Stimulated activated naive CD4-positive, alpha-beta T cell (primary cell): ENCODE results near the gene CCT8.

Experiments used
- DNase-seq, 6 experiments: peaks; one replicate each; lab custom pipeline; 2025; lab: John Stamatoyannopoulos, UW

The CCT8 gene

GRCh38 chr21:29073222-29074006 lies at the start of gene CCT8:
CCT8 (minus strand) TSS chr21:29073648; CDS start chr21:29073590, 58 bp downstream.
- peak; percentile 92 to 98 (median 97) for DNase-seq

DNA sequence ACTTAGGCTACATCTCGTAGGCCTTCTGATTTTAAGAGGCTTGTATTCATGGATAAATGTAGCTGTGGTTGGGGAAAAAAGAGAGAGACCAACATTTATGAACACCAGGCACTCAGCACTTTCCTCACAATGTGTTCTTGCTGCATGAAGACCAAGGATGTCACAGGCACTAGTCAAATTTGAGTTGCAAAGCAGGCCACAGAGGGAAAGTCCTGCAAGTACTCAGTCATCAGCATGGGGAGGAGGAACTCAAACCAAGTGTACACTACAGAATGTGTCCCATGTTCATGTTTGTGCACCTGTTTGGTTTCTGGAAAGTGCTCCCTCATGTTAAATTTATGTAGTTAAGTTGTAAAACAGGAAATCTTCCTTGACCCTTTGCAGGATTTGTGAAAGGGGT lies 48.3 kb upstream of the CCT8 start:
- DNase-seq, result no peak

- DNase-seq, result no peak
Observed at GRCh38 chr21:29117372-29117955, 44.0 kb upstream of the CCT8 start.

GRCh38 chr21:29115899-29116298 lies 42.5 kb upstream of the CCT8 start:
- no peak for DNase-seq

GRCh38 chr21:29114765-29115500 lies 41.5 kb upstream of the CCT8 start:
- no peak for DNase-seq

DNA sequence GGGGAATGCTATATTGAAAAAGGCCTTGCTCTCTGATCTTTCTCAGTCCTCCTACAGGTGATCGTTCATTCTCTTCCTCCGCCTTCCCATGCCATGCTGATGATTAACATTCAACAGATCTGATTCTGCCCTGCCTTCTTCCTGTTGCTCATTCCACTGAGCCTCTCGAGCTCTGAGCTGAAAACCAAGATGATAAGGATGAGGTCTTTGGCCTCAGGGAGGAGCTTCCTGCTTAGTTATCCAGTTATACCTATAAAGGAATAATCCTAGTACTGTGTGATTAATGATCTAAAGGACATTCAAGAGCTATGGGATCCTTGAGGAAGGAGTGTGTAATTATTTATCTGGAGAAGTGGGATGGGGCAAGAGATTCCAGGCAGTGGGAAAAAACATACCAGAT lies 31.8 kb upstream of the CCT8 start:
- no peak for DNase-seq

GRCh38 chr21:29104239-29104708 lies 30.8 kb upstream of the CCT8 start:
- no peak for DNase-seq

DNA sequence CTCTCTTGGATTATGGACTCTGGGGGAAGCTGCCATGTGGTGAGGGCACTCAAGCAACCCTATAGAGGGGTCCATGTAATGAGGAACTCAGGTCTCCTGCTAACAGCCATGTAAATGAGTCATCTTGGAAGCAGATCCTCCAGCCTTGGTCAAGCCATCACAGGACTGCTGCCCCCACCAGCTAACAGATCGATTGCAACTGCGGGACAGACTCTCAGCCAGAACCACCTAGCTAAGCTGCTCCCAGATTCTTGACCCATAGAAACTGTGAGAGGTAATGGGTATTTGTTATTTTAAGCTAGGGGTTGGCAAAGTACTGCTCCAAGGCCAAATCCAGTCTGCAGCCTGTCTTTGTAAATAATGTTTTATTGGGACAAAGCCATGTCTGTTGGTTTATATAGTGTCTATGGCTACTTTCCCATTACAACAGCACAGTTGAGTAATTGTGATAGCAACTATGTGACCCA lies 29.4 kb upstream of the CCT8 start:
- DNase-seq, result no peak

- no peak for DNase-seq
Observed at GRCh38 chr21:29098156-29098555, 24.7 kb upstream of the CCT8 start.

- no peak for DNase-seq
Observed at GRCh38 chr21:29096218-29097015, 23.0 kb upstream of the CCT8 start.

DNA sequence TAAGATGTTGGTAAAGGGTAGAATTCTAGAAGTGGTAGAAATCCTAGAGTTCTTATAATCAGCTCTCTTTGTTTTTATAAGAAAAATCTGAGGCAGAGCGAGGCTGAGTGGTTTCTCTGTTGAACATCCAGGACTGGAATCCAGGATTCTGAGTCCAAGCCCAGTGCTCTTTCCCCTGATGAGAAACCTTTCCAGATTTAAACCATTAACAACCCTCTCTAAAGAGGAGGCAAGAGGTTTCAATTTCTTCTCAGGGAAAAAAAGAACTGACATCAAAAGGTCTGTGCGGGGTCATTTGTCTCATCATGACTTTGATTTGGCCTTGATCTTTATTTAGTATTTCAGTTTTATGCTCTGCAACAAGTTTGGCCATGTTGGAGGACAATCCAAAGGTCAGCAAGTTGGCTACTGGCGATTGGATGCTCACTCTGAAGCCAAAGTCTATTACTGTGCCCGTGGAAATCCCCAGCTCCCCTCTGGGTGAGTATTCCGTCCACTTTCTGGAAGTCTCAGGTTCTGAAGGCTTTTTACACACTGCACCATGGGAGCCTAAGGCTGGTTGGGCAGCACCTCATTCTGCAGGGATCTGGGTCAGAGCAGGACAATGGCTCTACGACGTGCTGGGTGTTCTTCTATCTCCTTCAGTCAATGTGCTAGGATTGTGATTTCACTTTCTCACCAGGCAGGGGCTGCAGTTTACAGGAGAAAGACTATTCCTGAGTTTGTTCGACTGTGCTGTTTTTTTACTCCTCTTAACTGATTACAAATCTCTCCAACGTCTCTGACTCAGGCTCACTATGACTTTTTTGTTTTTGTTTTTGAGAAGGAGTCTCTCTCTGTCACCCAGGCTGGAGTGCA lies 18.9 kb upstream of the CCT8 start:
- DNase-seq, result no peak

DNA sequence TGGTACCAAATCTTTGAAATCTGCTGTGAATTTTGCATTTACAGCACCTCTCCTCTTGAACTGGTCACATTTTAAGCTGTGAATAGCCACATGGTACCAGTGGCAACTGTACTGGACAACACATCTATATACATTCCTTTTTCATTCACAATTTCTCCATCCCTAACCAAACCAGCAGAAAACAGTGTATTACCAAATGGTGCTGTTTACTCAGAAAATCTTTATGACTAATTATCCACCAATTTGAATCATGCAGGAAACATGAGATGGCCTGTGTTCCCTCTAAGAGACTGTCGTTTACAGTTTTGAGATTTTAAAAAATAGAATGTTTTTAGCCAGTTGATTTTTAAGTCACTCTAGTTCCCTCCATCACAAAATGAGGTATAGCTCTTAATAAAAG lies 17.6 kb upstream of the CCT8 start:
- DNase-seq, result no peak

DNA sequence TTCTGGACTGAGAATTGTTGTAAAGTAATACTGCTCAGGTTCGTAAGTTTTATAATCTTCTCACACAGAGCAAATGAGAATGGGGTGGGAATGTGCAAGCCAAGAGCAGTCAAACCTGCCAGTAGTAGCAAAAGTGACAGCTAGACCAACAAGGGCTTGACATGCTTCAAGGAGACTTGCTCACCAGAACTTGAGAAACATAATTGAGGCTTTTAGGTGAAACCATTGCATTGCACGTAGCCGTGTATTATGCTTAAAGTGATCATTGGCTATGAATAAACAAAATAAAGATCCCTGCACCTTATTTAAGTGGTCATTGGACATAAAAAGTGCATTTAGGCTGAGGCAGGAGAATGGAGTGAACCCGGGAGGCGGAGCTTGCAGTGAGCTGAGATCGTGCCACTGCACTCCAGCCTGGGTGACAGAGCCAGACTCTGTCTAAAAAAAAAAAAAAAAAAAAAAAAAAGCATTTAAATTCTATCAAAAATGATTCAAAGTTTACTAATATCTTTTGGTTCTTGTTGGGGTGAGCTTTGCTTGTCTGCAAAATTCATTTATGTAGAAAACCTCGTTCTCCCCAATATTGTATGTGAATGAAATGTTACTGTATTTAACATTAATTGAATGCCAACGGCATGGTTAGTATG lies 11.8 kb upstream of the CCT8 start:
- no peak for DNase-seq

DNA sequence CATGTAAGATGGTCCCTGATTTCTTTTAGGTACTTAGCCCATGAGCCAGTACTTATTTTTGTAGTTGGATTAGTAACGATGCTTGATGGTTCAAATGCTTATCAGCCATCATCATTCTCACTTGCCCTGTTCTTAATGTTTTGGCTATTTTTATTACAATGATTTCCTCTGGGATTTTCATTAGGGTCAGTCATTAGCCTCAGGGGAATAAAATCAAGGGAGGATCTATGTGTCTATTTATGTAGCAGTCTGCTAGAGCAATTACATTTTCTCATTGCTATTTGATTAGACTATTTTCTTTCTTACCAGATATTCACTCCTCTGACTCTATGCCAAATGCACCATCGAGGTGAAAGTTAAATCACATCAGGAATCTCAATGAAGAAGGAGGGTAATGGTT lies 10.9 kb upstream of the CCT8 start:
- no peak for DNase-seq

- no peak for DNase-seq
Observed at GRCh38 chr21:29083306-29083705, 9.9 kb upstream of the CCT8 start.

DNA sequence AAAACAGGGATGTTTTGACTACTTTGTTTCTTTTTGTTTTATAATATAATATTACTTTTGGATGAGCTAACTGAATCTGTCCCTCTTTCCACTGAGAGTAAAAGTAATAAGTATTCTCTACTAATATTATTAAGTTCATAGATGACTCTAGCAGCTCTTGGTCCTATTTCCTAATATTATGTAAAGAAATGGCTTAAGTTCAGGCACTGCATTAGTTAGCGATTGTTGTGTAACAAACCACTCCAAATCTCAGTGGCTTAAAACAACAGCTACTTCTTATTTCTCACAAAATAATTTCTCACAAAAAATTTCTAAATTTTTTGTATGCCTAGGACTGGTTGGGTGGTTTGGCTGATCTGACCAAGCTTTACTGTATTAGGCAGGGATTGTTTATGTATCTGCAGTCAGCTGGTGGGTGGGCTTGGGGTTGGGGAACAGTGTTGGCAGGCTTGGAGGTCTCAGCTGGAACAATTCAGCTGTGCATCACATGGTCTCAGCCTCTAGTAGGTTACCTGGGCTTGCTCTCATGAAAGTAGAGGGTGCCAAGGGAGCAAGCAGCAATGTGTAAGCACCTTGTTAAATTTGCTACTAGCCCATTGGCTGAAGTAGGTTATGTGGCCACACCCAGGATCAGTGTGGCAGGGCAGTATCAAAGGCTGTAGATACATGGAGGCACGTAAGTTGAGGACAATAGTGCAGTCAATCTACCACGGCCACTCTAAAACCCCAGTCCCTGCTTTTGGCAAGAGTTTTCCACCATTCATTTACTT lies 8.8 kb upstream of the CCT8 start:
- no peak for DNase-seq

- DNase-seq, result peak in 2 of 6 experiments; percentile 21 to 28
Observed at GRCh38 chr21:29080454-29080941, 7.0 kb upstream of the CCT8 start.

DNA sequence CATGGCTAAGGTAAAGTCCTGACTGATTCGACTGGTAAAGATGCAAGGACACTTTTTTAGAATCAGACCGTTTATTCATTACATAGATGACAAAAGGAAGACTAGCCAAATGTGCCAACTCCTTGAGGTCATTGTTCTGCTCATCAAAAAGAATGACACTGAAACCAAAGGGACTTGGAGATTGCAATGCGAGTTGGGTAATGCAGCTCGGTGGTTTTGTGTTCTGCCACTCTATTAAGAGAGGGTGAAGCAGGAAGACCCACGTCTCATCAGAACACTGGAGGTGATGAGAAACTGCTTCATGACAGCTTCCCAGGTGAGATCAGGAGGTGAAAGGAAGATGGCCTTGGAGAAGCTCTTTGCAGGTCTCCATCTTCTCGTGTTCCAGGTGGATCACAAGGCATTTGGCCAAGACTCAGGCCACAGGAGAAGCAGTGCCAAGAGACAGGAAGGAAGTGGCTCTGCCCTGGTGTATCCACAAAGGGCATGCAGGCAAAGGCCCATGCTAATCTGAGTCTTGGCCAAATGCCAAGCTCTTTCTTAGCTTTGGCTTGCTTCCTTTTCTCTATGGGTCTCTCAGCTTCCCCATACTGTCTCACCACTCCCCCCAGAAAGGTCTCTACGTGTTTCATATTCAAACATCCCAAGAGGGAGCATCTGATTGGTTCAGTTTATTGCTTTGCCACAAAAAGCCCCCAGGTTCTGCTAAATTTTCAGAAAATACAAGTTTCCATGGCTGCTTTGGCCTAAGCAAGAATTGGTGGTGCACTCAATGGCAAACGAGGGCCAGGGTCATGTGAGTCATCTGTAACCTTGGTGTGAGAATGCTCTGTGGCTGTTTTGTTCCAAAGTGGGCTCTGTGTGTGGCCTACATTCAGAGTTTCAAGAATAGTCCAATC lies 5.7 kb upstream of the CCT8 start:
- DNase-seq, result peak in 3 of 6 experiments; percentile 28 to 56 (median 48)
